SK-N-SH (cell line): Measurements from ENCODE around the gene HOXC11. TPM values are rescaled to one million over a fixed set of nuclear protein-coding genes. Genes with fewer than 3 reads are reported as not detected.

Source experiments
- CTCF ChIA-PET: fragments of 300-600, 350-600 bp; formaldehyde crosslinking; extraction: SDS; loops from one replicate; lab custom pipeline; 2021; lab: Yijun Ruan, JAX
- POLR2A ChIA-PET: fragments of 350-600 bp; sonication (Branson Sonifier 250); formaldehyde crosslinking; extraction: SDS; loops from one replicate; lab custom pipeline; 2020; ENCODE audit warnings: antibody characterized with exemption, inconsistent platforms; lab: Yijun Ruan, JAX
- DNase-seq: peaks from one replicate; pipeline ENCODE4 v3.0.0; 2012
- H2AFZ ChIP-seq: fragments of 200-600 bp; sonication (generic); 2 replicates; pipeline ENCODE4 v1.8.1; 2016; ENCODE audit warnings: antibody characterized with exemption, mild to moderate bottlenecking, low read depth
- H3F3A ChIP-seq: fragments of 200-600 bp; sonication (generic); replicated peaks from 2 replicates; pipeline ENCODE3; 2016; ENCODE audit warnings: antibody characterized with exemption, mild to moderate bottlenecking; ENCODE audit not compliant: insufficient read depth
- H3K27ac ChIP-seq, 2 experiments: fragments of 200-500 bp in 1 of 2; fragments of 200-600 bp in 1 of 2; sonication (Bioruptor generic) in 1 of 2; sonication (generic), shearing (Covaris generic) in 1 of 2; 2 replicates each; pipeline versions ENCODE4 v1.5.1 to v1.6.1; 2014 to 2016; ENCODE audit warnings: low read depth in 2 of 2, inconsistent platforms in 1 of 2, low read length in 1 of 2, mild to moderate bottlenecking in 1 of 2, mixed read lengths in 1 of 2
- H3K27me3 ChIP-seq: fragments of 200-600 bp; sonication (generic), shearing (Covaris generic); 2 replicates; pipeline ENCODE4 v1.6.1; 2016; ENCODE audit warnings: mixed run types; ENCODE audit not compliant: insufficient read depth
- H3K36me3 ChIP-seq, 2 experiments: fragments of 200-500 bp in 1 of 2; fragments of 200-600 bp in 1 of 2; sonication (Bioruptor generic) in 1 of 2; sonication (generic) in 1 of 2; replicated peaks in 1 of 2; 2 replicates each; pipeline versions ENCODE3 to v1.5.1; 2014 to 2016; ENCODE audit warnings: low read length in 1 of 2, mild to moderate bottlenecking in 1 of 2; ENCODE audit not compliant: insufficient read depth in 2 of 2, control insufficient read depth in 1 of 2
- H3K4me1 ChIP-seq, 2 experiments: fragments of 200-500 bp in 1 of 2; fragments of 200-600 bp in 1 of 2; sonication (Bioruptor generic) in 1 of 2; sonication (generic), shearing (Covaris generic) in 1 of 2; 2 replicates each; pipeline versions ENCODE4 v1.5.1 to v1.6.1; 2014 to 2016; ENCODE audit warnings: low read depth in 1 of 2, low read length in 1 of 2, mixed run types in 1 of 2; ENCODE audit not compliant: insufficient read depth in 2 of 2, control insufficient read depth in 1 of 2
- H3K4me2 ChIP-seq: fragments of 200-600 bp; sonication (generic), shearing (Covaris generic); 2 replicates; pipeline ENCODE4 v1.6.1; 2017; ENCODE audit warnings: mixed run types
- H3K4me3 ChIP-seq, 2 experiments: fragments of 200-500 bp in 1 of 2; fragments of 200-600 bp in 1 of 2; sonication (Bioruptor generic) in 1 of 2; sonication (generic), shearing (Covaris generic) in 1 of 2; 2 replicates each; pipeline versions ENCODE4 v1.5.1 to v1.8.1; 2014 to 2016; ENCODE audit warnings: low read depth in 2 of 2, inconsistent platforms in 1 of 2, low read length in 1 of 2, mild to moderate bottlenecking in 1 of 2, mixed read lengths in 1 of 2, moderate library complexity in 1 of 2
- H3K79me2 ChIP-seq: fragments of 200-600 bp; sonication (generic); 2 replicates; pipeline ENCODE4 v1.8.1; 2017; ENCODE audit warnings: mild to moderate bottlenecking; ENCODE audit not compliant: insufficient read depth
- H3K9ac ChIP-seq: fragments of 200-600 bp; sonication (generic); 2 replicates; pipeline ENCODE4 v1.6.1; 2017; ENCODE audit warnings: mixed run types
- H3K9me2 ChIP-seq: fragments of 200-600 bp; sonication (generic); 2 replicates; pipeline ENCODE4 v1.6.1; 2017; ENCODE audit warnings: mixed run types
- H3K9me3 ChIP-seq: fragments of 200-600 bp; sonication (generic); 2 replicates; pipeline ENCODE4 v1.6.1; 2017; ENCODE audit warnings: mixed run types, mild to moderate bottlenecking, moderate library complexity
- H4K20me1 ChIP-seq: fragments of 200-600 bp; sonication (generic); 2 replicates; pipeline ENCODE4 v1.6.1; 2017; ENCODE audit warnings: mild to moderate bottlenecking, mixed run types; ENCODE audit not compliant: insufficient read depth
- CHD2 ChIP-seq: fragments of 150-350 bp; IDR thresholded peaks from 2 replicates; pipeline ENCODE4 v1.6.1; 2018; ENCODE audit warnings: low read length; ENCODE audit not compliant: partially characterized antibody
- EZH2phosphoT487 ChIP-seq: fragments of 200-600 bp; sonication (generic); IDR thresholded peaks from 2 replicates; pipeline ENCODE4 v1.6.1; 2017; ENCODE audit warnings: low read depth, mixed run types, mild to moderate bottlenecking, antibody characterized with exemption, moderate library complexity, borderline replicate concordance
- FOSL2 ChIP-seq: IDR thresholded peaks from 2 replicates; pipeline ENCODE4 v1.4.0; 2012; ENCODE audit warnings: low read depth, mild to moderate bottlenecking, moderate library complexity, borderline replicate concordance
- FOXM1 ChIP-seq: IDR thresholded peaks from 2 replicates; pipeline ENCODE4 v1.4.0; 2012; ENCODE audit warnings: low read depth, mild to moderate bottlenecking
- GABPA ChIP-seq: IDR thresholded peaks from 2 replicates; pipeline ENCODE4 v1.4.0; 2012; ENCODE audit warnings: low read depth, mild to moderate bottlenecking
- GATA2 ChIP-seq: sonication (generic); formaldehyde crosslinking; IDR thresholded peaks from 2 replicates; pipeline ENCODE4 v1.5.0; 2020; ENCODE audit warnings: mild to moderate bottlenecking, missing genetic modification reagents
- MEF2A ChIP-seq: IDR thresholded peaks from 2 replicates; pipeline ENCODE4 v1.4.0; 2012; ENCODE audit warnings: low read depth, borderline replicate concordance
- MXI1 ChIP-seq: IDR thresholded peaks from 2 replicates; pipeline ENCODE4 v1.6.1; 2012; ENCODE audit warnings: mild to moderate bottlenecking, low read depth, low read length, improper control_type of control experiment
- RAD21 ChIP-seq: IDR thresholded peaks from 2 replicates; pipeline ENCODE4 v1.6.1; 2012; ENCODE audit warnings: mild to moderate bottlenecking, low read length
- RCOR1 ChIP-seq: fragments of 150-350 bp; IDR thresholded peaks from 2 replicates; pipeline ENCODE4 v1.6.1; 2017; ENCODE audit warnings: antibody characterized with exemption, low read length
- SMC3 ChIP-seq: IDR thresholded peaks from 2 replicates; pipeline ENCODE4 v1.6.1; 2012; ENCODE audit warnings: low read depth, low read length, improper control_type of control experiment
- TAF1 ChIP-seq: IDR thresholded peaks from 2 replicates; pipeline ENCODE4 v1.6.1; 2012; ENCODE audit warnings: low read depth, mild to moderate bottlenecking, low read length, moderate library complexity, borderline replicate concordance
- TCF12 ChIP-seq: IDR thresholded peaks from 2 replicates; pipeline ENCODE4 v1.4.0; 2012
- TEAD4 ChIP-seq: IDR thresholded peaks from 2 replicates; pipeline ENCODE4 v1.4.0; 2012; ENCODE audit warnings: mild to moderate bottlenecking, borderline replicate concordance; ENCODE audit not compliant: insufficient read depth
- YY1 ChIP-seq: IDR thresholded peaks from 2 replicates; pipeline ENCODE4 v1.4.0; 2012; ENCODE audit warnings: low read depth, mild to moderate bottlenecking
- WGBS: methylation state at CpG from one replicate; pipeline ENCODE4 v1.1.6; 2017; ENCODE audit warnings: low lambda C conversion rate; 5-methylcytosine and 5-hydroxymethylcytosine counted together
- polyA plus RNA-seq, 3 experiments: library from polyadenylated mRNA; depleted of rRNA; stranded (reverse); fragments of >200 nt; gene quantifications; 2 replicates each; pipeline ENCODE4 v1.2.3, GENCODE V29; 2012
- TF ChIP-seq, protein P1 (sequence below): fragments of 200-600 bp; sonication (generic); IDR thresholded peaks from 2 replicates; pipeline ENCODE4 v1.6.1; 2017; ENCODE audit warnings: antibody characterized with exemption, mild to moderate bottlenecking, moderate library complexity
- TF ChIP-seq, protein P2 (sequence below): IDR thresholded peaks from 2 replicates; pipeline ENCODE4; 2012
- TF ChIP-seq, protein P3 (sequence below): IDR thresholded peaks from 2 replicates; pipeline ENCODE4 v1.4.0; 2012; ENCODE audit warnings: low read depth
- TF ChIP-seq, protein P4 (sequence below): IDR thresholded peaks from 2 replicates; pipeline ENCODE4 v1.4.0; 2012; ENCODE audit warnings: low read depth, borderline replicate concordance

The HOXC11 gene
- polyA plus RNA-seq, 1 of the 3 experiments (the other 2 are of a cell fraction), result not detected

- Histone ChIP-seq H3K4me1 (peaks cover 0 to 2% of the 10 kb centered on the region in 2 experiments; a peak in 2 of 4 replicates), H3K27me3 (peaks cover 98% of the 10 kb centered on the region), H3K79me2 (no peaks in the 10 kb centered on the region), H3K4me3 (no peak overlapping the region), H3K27ac (no peak overlapping the region), H3K36me3 (no peaks in the 10 kb centered on the region), H3K9me3 (no peaks in the 10 kb centered on the region), H4K20me1 (no peaks in the 10 kb centered on the region), H2AFZ (no peak overlapping the region), H3F3A (no peaks in the 10 kb centered on the region), H3K9me2 (no peaks in the 10 kb centered on the region), H3K9ac (no peak overlapping the region), H3K4me2 (no peak overlapping the region)
- TF ChIP-seq FOXM1 (no peak), TCF12 (no peak), YY1 (no peak), EZH2phosphoT487 (no peak), SMC3 (no peak), TAF1 (no peak), GABPA (no peak), GATA2 (CRISPR knock-in tag) (no peak)
- TF ChIP-seq, protein P1, sequence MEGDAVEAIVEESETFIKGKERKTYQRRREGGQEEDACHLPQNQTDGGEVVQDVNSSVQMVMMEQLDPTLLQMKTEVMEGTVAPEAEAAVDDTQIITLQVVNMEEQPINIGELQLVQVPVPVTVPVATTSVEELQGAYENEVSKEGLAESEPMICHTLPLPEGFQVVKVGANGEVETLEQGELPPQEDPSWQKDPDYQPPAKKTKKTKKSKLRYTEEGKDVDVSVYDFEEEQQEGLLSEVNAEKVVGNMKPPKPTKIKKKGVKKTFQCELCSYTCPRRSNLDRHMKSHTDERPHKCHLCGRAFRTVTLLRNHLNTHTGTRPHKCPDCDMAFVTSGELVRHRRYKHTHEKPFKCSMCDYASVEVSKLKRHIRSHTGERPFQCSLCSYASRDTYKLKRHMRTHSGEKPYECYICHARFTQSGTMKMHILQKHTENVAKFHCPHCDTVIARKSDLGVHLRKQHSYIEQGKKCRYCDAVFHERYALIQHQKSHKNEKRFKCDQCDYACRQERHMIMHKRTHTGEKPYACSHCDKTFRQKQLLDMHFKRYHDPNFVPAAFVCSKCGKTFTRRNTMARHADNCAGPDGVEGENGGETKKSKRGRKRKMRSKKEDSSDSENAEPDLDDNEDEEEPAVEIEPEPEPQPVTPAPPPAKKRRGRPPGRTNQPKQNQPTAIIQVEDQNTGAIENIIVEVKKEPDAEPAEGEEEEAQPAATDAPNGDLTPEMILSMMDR, result no peak
- TF ChIP-seq, protein P2, sequence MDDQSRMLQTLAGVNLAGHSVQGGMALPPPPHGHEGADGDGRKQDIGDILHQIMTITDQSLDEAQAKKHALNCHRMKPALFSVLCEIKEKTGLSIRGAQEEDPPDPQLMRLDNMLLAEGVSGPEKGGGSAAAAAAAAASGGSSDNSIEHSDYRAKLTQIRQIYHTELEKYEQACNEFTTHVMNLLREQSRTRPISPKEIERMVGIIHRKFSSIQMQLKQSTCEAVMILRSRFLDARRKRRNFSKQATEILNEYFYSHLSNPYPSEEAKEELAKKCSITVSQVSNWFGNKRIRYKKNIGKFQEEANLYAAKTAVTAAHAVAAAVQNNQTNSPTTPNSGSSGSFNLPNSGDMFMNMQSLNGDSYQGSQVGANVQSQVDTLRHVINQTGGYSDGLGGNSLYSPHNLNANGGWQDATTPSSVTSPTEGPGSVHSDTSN, result no peak
- DNase-seq, result no peak
- 11% methylated on average over 11 of the region's 11 CpGs for WGBS
- POLR2A ChIA-PET, result no interaction called here
- CTCF ChIA-PET, result interaction anchor here (0.6 to 12.7 kb wide), 6 partner anchors 10 to 236 kb away, joined by 3 to 134 read pairs (median 4); partner anchors contain the start of genes HOXC10 and HOXC12
Measured at GRCh38 chr12:53977596-53978445, 4.9 kb downstream of the HOXC11 start.

DNA sequence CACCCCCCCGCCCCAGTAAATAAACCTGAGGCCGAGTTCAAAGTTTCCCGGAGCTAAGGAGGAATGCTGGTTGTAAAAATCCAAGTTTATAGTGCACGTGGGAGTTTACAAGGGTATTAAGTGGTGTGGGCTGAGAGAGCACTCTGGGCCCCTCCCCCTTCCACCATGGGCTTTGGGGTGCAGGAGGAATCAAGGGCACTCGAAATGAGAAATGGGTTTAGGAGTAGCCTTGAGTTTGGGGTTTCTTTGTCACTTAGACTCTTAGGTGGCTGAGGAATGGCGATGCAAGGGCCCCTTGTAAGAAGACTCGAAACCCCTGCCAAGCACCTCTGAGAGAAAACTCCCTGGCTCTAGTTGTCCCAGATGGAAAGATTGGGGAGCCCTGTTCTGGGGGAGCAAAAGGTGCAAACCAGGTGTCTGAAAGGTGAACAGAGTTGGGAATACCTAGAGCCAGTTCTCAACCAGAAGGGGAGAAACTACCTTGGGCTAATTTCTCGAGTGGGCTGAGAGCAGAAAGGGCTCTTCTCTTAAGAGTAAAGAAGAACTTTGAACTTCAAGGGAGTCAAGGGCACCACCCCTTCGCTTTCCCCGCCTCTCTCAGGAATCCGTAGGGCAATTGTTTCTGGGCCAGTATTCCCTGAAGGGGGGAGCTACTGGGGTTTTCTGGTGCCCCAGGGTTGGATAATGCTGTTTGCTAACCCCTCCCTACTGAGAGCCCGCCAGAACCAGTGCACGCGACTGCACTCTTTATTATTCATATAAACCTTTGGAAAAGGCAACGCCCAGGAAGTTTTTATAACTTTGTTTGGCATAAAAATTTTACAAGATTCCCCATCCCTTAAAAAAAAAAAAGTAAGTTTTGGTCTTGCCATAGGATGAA is 5.8 kb downstream of the HOXC11 start:
- Histone ChIP-seq H3K79me2 (no peaks in the 10 kb centered on the region), H3K4me2 (no peak overlapping the region), H2AFZ (no peak overlapping the region), H3K9me3 (no peaks in the 10 kb centered on the region), H3K9me2 (no peaks in the 10 kb centered on the region), H3K9ac (no peak overlapping the region), H3K4me1 (peaks cover 0 to 2% of the 10 kb centered on the region in 2 experiments; a peak in 2 of 4 replicates), H3K4me3 (no peak overlapping the region), H3K27me3 (peaks cover 98% of the 10 kb centered on the region), H3F3A (no peaks in the 10 kb centered on the region), H3K27ac (no peak overlapping the region), H3K36me3 (no peaks in the 10 kb centered on the region), H4K20me1 (no peaks in the 10 kb centered on the region)
- ChIA-PET POLR2A (no interaction called here), CTCF (interaction anchor here (0.6 to 12.7 kb wide), 6 partner anchors 9 to 247 kb away, joined by 3 to 134 read pairs (median 4); partner anchors contain the start of genes HOXC10 and HOXC12)
- DNase-seq, result no peak
- 6% methylated on average over 15 of the region's 15 CpGs for whole genome bisulfite sequencing
- TF ChIP-seq MEF2A, result no peak
- no peak for TF ChIP-seq RAD21
- TF ChIP-seq RCOR1, result no peak
- TF ChIP-seq, protein P3, sequence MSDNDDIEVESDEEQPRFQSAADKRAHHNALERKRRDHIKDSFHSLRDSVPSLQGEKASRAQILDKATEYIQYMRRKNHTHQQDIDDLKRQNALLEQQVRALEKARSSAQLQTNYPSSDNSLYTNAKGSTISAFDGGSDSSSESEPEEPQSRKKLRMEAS, result no peak
- TF ChIP-seq MXI1, result no peak
- TF ChIP-seq FOSL2, result no peak
- no peak for TF ChIP-seq TEAD4
- TF ChIP-seq, protein P2, result no peak
- TF ChIP-seq, protein P4, sequence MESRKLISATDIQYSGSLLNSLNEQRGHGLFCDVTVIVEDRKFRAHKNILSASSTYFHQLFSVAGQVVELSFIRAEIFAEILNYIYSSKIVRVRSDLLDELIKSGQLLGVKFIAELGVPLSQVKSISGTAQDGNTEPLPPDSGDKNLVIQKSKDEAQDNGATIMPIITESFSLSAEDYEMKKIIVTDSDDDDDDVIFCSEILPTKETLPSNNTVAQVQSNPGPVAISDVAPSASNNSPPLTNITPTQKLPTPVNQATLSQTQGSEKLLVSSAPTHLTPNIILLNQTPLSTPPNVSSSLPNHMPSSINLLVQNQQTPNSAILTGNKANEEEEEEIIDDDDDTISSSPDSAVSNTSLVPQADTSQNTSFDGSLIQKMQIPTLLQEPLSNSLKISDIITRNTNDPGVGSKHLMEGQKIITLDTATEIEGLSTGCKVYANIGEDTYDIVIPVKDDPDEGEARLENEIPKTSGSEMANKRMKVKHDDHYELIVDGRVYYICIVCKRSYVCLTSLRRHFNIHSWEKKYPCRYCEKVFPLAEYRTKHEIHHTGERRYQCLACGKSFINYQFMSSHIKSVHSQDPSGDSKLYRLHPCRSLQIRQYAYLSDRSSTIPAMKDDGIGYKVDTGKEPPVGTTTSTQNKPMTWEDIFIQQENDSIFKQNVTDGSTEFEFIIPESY, result no peak
- TF ChIP-seq CHD2, result no peak
